Trophoblast cell (in vitro differentiated cells and primary cell): ENCODE results near the gene VPS4B.

ENCODE experiments used
- DNase-seq, 2 donors: peaks; one replicate each; pipeline ENCODE4 v3.0.0-alpha.2; 2016
- H2AFZ ChIP-seq: 2 replicates; pipeline ENCODE4 v1.6.1; 2013; ENCODE audit warnings: low read length, moderate library complexity, mild to moderate bottlenecking; ENCODE audit not compliant: insufficient read depth, poor library complexity
- H2AK5ac ChIP-seq: 2 replicates; pipeline ENCODE4 v1.6.1; 2013; ENCODE audit warnings: mild to moderate bottlenecking, low read length
- H2BK120ac ChIP-seq: 2 replicates; pipeline ENCODE4 v1.6.1; 2013; ENCODE audit warnings: low read length, mild to moderate bottlenecking, moderate library complexity; ENCODE audit not compliant: insufficient read depth, poor library complexity
- H2BK12ac ChIP-seq: 2 replicates; pipeline ENCODE4 v1.6.1; 2013; ENCODE audit warnings: mild to moderate bottlenecking, low read length, moderate library complexity
- H2BK5ac ChIP-seq: 2 replicates; pipeline ENCODE4 v1.6.1; 2013; ENCODE audit warnings: low read length, low read depth, moderate library complexity, mild to moderate bottlenecking; ENCODE audit not compliant: poor library complexity
- H3K14ac ChIP-seq: 2 replicates; pipeline ENCODE4 v1.6.1; 2013; ENCODE audit warnings: mild to moderate bottlenecking, low read length
- H3K18ac ChIP-seq: 2 replicates; pipeline ENCODE4 v1.6.1; 2013; ENCODE audit warnings: mild to moderate bottlenecking, low read length
- H3K23ac ChIP-seq: 2 replicates; pipeline ENCODE4 v1.6.1; 2013; ENCODE audit warnings: low read length
- H3K27ac ChIP-seq: 2 replicates; pipeline ENCODE4 v1.5.1; 2013; ENCODE audit warnings: low read depth, mild to moderate bottlenecking, inconsistent platforms, low read length, moderate library complexity
- H3K27me3 ChIP-seq: 2 replicates; pipeline ENCODE4 v1.6.1; 2013; ENCODE audit warnings: inconsistent platforms, mild to moderate bottlenecking, low read length, moderate library complexity; ENCODE audit not compliant: insufficient read depth
- H3K36me3 ChIP-seq, 2 experiments: 1 replicate in 1 of 2; 2 replicates in 1 of 2; pipeline ENCODE4 v1.6.1; 2013; ENCODE audit warnings: low read length in 2 of 2, mild to moderate bottlenecking in 2 of 2, moderate library complexity in 1 of 2; ENCODE audit not compliant: insufficient read depth in 2 of 2, control insufficient read depth in 1 of 2
- H3K4ac ChIP-seq: 2 replicates; pipeline ENCODE4 v1.6.1; 2013; ENCODE audit warnings: low read depth, mild to moderate bottlenecking, low read length, moderate library complexity
- H3K4me1 ChIP-seq, 2 experiments: 1 replicate in 1 of 2; 2 replicates in 1 of 2; pipeline ENCODE4 v1.6.1; 2013; ENCODE audit warnings: low read length in 2 of 2, mild to moderate bottlenecking in 2 of 2, moderate library complexity in 1 of 2; ENCODE audit not compliant: insufficient read depth in 2 of 2, control insufficient read depth in 1 of 2
- H3K4me2 ChIP-seq: 2 replicates; pipeline ENCODE4 v1.6.1; 2013; ENCODE audit warnings: inconsistent platforms, mild to moderate bottlenecking, low read length, moderate library complexity
- H3K4me3 ChIP-seq: 2 replicates; pipeline ENCODE4 v1.5.1; 2013; ENCODE audit warnings: mild to moderate bottlenecking, low read depth, low read length, inconsistent platforms
- H3K79me1 ChIP-seq: one replicate; pipeline ENCODE4 v1.6.1; 2013; ENCODE audit warnings: low read length
- H3K79me2 ChIP-seq: 2 replicates; pipeline ENCODE4 v1.6.1; 2013; ENCODE audit warnings: low read length, mild to moderate bottlenecking; ENCODE audit not compliant: control insufficient read depth, insufficient read depth, poor library complexity
- H3K9ac ChIP-seq: 2 replicates; pipeline ENCODE4 v1.6.1; 2013; ENCODE audit warnings: mild to moderate bottlenecking, low read length
- H3K9me3 ChIP-seq: 2 replicates; pipeline ENCODE4 v1.6.1; 2013; ENCODE audit warnings: low read depth, mild to moderate bottlenecking, control low read depth, inconsistent platforms, low read length; ENCODE audit not compliant: insufficient read depth
- H4K12ac ChIP-seq: 2 replicates; pipeline ENCODE4 v1.6.1; 2013; ENCODE audit warnings: low read depth, mild to moderate bottlenecking, low read length, moderate library complexity
- H4K8ac ChIP-seq: 2 replicates; pipeline ENCODE4 v1.6.1; 2013; ENCODE audit warnings: low read depth, mild to moderate bottlenecking, low read length, moderate library complexity
- H4K91ac ChIP-seq: one replicate; pipeline ENCODE4 v1.6.1; 2013; ENCODE audit warnings: low read depth, mild to moderate bottlenecking, low read length, moderate library complexity
- WGBS: extraction: QIAGEN DNeasy Blood & Tissue Kit; methylation state at CpG from one replicate; pipeline ENCODE4 v1.1.7; 2013; ENCODE audit warnings: missing lambda C conversion rate; ENCODE audit not compliant: insufficient read length, insufficient coverage; ENCODE audit errors: extremely low coverage; 5-methylcytosine and 5-hydroxymethylcytosine counted together

The VPS4B gene

DNA sequence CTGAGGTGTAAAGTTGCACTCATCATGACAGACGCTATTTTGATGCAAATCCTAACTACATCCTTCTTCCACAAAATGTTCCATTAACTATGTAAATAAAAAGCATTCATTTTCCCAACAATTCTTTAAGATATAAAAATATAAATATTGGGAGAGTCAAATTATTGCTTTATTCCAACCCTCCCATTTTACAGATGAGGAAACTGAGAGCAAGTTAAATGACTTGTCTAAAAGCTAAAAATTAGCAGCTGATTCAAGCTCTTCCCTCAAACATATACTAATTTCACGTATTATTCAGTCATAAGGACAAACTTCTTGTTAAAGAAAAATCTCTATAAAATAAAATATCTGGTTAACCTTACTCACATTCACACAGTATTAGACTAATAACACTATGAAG lies 72.0 kb downstream of the VPS4B start:
- Histone ChIP-seq H4K12ac (no peak overlapping the region), H3K4me1 (no peaks in the 10 kb centered on the region), H3K4me3 (no peak overlapping the region), H2BK120ac (no peak overlapping the region), H3K9me3 (no peaks in the 10 kb centered on the region), H3K79me1 (no peaks in the 10 kb centered on the region), H2BK5ac (no peak overlapping the region), H3K27me3 (no peaks in the 10 kb centered on the region), H4K8ac (no peak overlapping the region), H4K91ac (no peak overlapping the region), H3K9ac (no peak overlapping the region), H3K36me3 (peaks cover 23 to 44% of the 10 kb centered on the region in 2 experiments), H3K4me2 (no peak overlapping the region), H3K27ac (no peak overlapping the region), H3K23ac (no peak overlapping the region), H3K79me2 (no peaks in the 10 kb centered on the region), H3K14ac (no peak overlapping the region), H2AK5ac (no peak overlapping the region), H3K4ac (no peak overlapping the region), H2BK12ac (no peak overlapping the region), H3K18ac (no peak overlapping the region), H2AFZ (no peak overlapping the region)
- no peak for DNase-seq
- no CpG with 5 or more reads among the region's 2 CpGs for WGBS

DNA sequence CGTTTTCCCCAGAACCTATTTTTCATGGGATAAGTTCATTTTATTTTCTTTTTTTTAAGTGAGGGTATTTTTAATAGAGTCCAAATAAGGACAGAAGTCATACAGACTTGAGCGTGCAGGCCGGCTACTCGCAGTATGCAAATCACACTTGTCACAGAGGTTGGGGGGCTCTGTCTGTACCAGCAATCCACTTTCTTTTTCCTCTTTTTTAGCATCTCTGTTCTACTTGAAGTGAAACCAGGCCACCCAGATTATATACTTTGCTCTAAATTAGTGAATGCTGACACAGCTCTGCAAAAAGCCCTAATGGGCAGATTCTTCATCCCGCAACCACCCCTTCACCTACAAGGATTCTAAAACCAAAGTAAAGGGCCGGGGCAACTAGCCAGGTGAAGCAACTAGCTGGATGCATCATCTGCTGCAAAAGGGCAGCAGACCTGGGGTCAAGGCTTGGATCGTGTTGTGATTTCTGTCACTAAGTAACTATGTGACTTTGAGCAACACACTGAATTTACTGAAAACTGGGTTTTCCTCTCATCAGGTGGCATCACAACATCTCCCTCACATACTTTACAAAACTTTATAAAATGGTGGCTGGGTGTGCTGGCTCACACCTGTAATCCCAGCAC lies 73.7 kb downstream of the VPS4B start:
- H4K12ac ChIP-seq: no peak overlapping the region
- no peak overlapping the region for H3K18ac ChIP-seq
- no peak overlapping the region for H3K14ac ChIP-seq
- H2AK5ac ChIP-seq: no peak overlapping the region
- no peak for DNase-seq
- no peak overlapping the region for H3K23ac ChIP-seq
- H3K79me2 ChIP-seq: no peaks in the 10 kb centered on the region
- H3K9me3 ChIP-seq: no peaks in the 10 kb centered on the region
- H3K79me1 ChIP-seq: no peaks in the 10 kb centered on the region
- no peak overlapping the region for H4K91ac ChIP-seq
- no peak overlapping the region for H2BK12ac ChIP-seq
- no peaks in the 10 kb centered on the region for H3K27me3 ChIP-seq
- no peak overlapping the region for H3K4ac ChIP-seq
- H3K4me1 ChIP-seq: peaks cover 0 to 3% of the 10 kb centered on the region in 2 experiments
- no peak overlapping the region for H3K4me2 ChIP-seq
- no peak overlapping the region for H2AFZ ChIP-seq
- WGBS: no CpG with 5 or more reads among the region's 7 CpGs
- no peak overlapping the region for H2BK5ac ChIP-seq
- H2BK120ac ChIP-seq: no peak overlapping the region
- no peak overlapping the region for H3K4me3 ChIP-seq
- H3K36me3 ChIP-seq: peaks cover 27 to 47% of the 10 kb centered on the region in 2 experiments
- H3K9ac ChIP-seq: no peak overlapping the region
- H3K27ac ChIP-seq: no peak overlapping the region
- no peak overlapping the region for H4K8ac ChIP-seq

- no CpG with 5 or more reads among the region's 7 CpGs for WGBS
- Histone ChIP-seq H4K12ac (no peak overlapping the region), H3K79me1 (no peaks in the 10 kb centered on the region), H2BK12ac (no peak overlapping the region), H3K9ac (no peak overlapping the region), H2BK120ac (no peak overlapping the region), H3K4ac (no peak overlapping the region), H2AFZ (no peak overlapping the region), H3K4me2 (no peak overlapping the region), H3K23ac (no peak overlapping the region), H3K14ac (no peak overlapping the region), H4K8ac (no peak overlapping the region), H2BK5ac (no peak overlapping the region), H3K27me3 (no peaks in the 10 kb centered on the region), H3K18ac (no peak overlapping the region), H3K27ac (no peak overlapping the region), H3K36me3 (peaks cover 29 to 44% of the 10 kb centered on the region in 2 experiments), H3K4me1 (peaks cover 0 to 3% of the 10 kb centered on the region in 2 experiments), H3K4me3 (no peak overlapping the region), H4K91ac (no peak overlapping the region), H3K79me2 (no peaks in the 10 kb centered on the region), H3K9me3 (no peaks in the 10 kb centered on the region), H2AK5ac (no peak overlapping the region)
- peak; percentile 79 to 83 for DNase-seq
Observed at GRCh38 chr18:63346480-63347183, 75.6 kb downstream of the VPS4B start.

DNA sequence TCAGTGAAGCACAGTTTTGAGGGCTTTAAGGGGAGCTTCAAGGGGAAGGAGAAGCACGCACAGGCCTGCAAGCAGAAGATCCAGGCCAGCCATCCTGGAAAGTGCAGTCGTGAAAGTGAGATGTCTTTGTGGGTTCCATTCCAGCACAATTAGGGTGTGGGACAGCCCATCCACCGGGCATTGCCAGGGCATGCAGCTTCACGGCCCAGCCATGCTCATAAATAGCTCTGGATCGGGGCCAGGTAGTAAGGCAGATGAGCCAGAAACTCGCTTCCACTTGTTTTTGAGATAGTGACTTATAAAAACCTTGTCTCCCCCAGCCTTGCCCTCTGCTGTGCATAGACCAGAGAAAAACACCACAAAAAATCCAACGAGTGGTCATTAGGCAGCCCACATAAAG lies 76.2 kb downstream of the VPS4B start:
- no peak overlapping the region for H3K18ac ChIP-seq
- no peak overlapping the region for H3K14ac ChIP-seq
- no peak overlapping the region for H3K27ac ChIP-seq
- H3K4me2 ChIP-seq: no peak overlapping the region
- H3K4me3 ChIP-seq: no peak overlapping the region
- no peaks in the 10 kb centered on the region for H3K9me3 ChIP-seq
- no CpG with 5 or more reads among the region's 7 CpGs for WGBS
- no peak overlapping the region for H2BK12ac ChIP-seq
- DNase-seq: no peak
- peak overlapping the region; percentile 23 for H4K8ac ChIP-seq
- H2BK5ac ChIP-seq: no peak overlapping the region
- no peak overlapping the region for H2BK120ac ChIP-seq
- H3K79me2 ChIP-seq: no peaks in the 10 kb centered on the region
- no peaks in the 10 kb centered on the region for H3K79me1 ChIP-seq
- no peak overlapping the region for H3K9ac ChIP-seq
- H4K91ac ChIP-seq: no peak overlapping the region
- H4K12ac ChIP-seq: no peak overlapping the region
- no peak overlapping the region for H2AFZ ChIP-seq
- H3K36me3 ChIP-seq: peaks cover 29 to 41% of the 10 kb centered on the region in 2 experiments
- H3K4ac ChIP-seq: no peak overlapping the region
- H3K4me1 ChIP-seq: peaks cover 0 to 3% of the 10 kb centered on the region in 2 experiments
- H3K27me3 ChIP-seq: no peaks in the 10 kb centered on the region
- H3K23ac ChIP-seq: no peak overlapping the region
- no peak overlapping the region for H2AK5ac ChIP-seq
